Heart left ventricle (tissue), 13 donors: Measurements from ENCODE around the gene GRB2.

Experiments
- POLR2A ChIP-seq, 2 donors: fragments of 450-650 bp; IDR thresholded peaks; one replicate each; pipeline ENCODE4 v1.6.1; 2017; ENCODE audit warnings: antibody characterized with exemption in 2 of 2, mild to moderate bottlenecking in 2 of 2, moderate library complexity in 2 of 2
- TF ChIP-seq, protein P1 (sequence below), 12 donors: fragments of 200-600 bp; sonication (generic) in 4 of 12; IDR thresholded peaks; one replicate each; pipeline versions ENCODE4 v1.5.0 to v1.8.0; 2018 to 2022; ENCODE audit warnings: antibody characterized with exemption in 12 of 12, mild to moderate bottlenecking in 5 of 12
- donor health status: ischemic (EF 13 %, LVEDD 7.1; RV severe dilation, severe dysfunction).
- donor health status: DM: no; HTN: yes; CAD: no.
- donor health status: DM: no; HTN: no; CAD: no.
- donor health status: ischemic (EF 25% LVEDD 6.9; RV normal size, moderate dysfunction).
- donor health status: ischemic (EF 25% LVEDD 5.7; RV mildly dilated, moderate dysfunction).
- donor health status: ischemic (EF 35%, LVEDD 5.7; RV mildly dilated, moderate dysfunction).
- donor health status: nonischemic (EF 11% LVEDD 7.7; RV severe dilation, severe dysfunction).
- donor health status: DM: yes; HTN: yes; CAD: no.
- donor health status: PGD.
- donor health status: ischemic (EF 29% LVEDD 5.4; RV normal size, mild dysfunction).
- donor health status: nonischemic (EF 23%, LVEDD 6.1; RV moderate dilation, normal function).

DNA sequence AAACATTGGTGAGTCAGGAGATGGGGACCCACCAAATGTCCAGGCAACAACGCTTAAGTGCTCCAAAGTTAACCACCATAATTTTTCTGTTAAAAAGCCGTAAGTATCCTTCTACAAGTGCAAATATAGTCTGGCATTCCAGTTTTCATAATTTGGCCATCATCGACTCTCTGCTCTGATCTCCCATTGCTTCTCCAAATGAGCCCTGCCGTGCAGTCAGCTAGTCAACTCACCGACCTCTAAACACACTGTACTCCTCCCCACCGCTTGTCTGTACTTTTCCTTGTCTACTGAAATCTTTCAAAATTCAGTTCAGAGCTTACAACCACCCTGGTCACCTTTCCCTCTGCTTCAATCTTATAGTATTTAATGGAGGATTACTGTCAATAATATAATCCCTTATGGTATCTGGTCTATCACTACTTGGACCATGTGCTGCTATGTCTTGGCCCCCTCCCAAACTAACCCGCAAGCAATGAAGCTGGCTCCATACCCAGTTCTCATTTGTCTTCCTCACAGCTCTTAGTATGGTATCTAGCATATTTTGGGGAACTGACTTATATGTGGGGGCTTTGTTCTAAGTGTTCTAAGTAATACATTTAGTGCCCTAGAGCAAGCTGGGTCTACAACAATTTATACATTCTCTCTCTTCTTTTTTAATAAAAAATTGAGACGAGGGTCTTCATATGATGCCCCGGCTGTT lies 63.5 kb downstream of the GRB2 start:
- TF ChIP-seq, protein P1, sequence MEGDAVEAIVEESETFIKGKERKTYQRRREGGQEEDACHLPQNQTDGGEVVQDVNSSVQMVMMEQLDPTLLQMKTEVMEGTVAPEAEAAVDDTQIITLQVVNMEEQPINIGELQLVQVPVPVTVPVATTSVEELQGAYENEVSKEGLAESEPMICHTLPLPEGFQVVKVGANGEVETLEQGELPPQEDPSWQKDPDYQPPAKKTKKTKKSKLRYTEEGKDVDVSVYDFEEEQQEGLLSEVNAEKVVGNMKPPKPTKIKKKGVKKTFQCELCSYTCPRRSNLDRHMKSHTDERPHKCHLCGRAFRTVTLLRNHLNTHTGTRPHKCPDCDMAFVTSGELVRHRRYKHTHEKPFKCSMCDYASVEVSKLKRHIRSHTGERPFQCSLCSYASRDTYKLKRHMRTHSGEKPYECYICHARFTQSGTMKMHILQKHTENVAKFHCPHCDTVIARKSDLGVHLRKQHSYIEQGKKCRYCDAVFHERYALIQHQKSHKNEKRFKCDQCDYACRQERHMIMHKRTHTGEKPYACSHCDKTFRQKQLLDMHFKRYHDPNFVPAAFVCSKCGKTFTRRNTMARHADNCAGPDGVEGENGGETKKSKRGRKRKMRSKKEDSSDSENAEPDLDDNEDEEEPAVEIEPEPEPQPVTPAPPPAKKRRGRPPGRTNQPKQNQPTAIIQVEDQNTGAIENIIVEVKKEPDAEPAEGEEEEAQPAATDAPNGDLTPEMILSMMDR (IDR thresholded peaks at IDR 0.05), result no peak
- TF ChIP-seq POLR2A (IDR thresholded peaks at IDR 0.05), result no peak
